Vagina (tissue), 2 donors: ENCODE data around the gene CTDSPL. TPM values are rescaled to one million over a fixed set of nuclear protein-coding genes. Genes with fewer than 3 reads are reported as not detected.
A peak's percentile ranks its signal among the peaks of the same experiment; 100 is the strongest.

Source experiments
- DNase-seq, 2 donors: peaks; one replicate each; pipeline ENCODE4 v3.0.0-alpha.2; 2017; ENCODE audit errors: extremely low spot score in 2 of 2
- H3K27ac ChIP-seq: fragments of 200-600 bp; sonication (generic); one replicate; pipeline ENCODE4 v1.5.1; 2019
- H3K27me3 ChIP-seq: fragments of 200-600 bp; sonication (generic); one replicate; pipeline ENCODE4 v1.5.1; 2019
- H3K36me3 ChIP-seq, 2 donors: fragments of 200-600 bp; sonication (generic); one replicate each; pipeline ENCODE4 v1.5.1; 2017 to 2019
- H3K4me1 ChIP-seq: fragments of 200-600 bp; sonication (generic); one replicate; pipeline ENCODE4 v1.5.1; 2019
- H3K4me3 ChIP-seq, 2 donors: fragments of 200-600 bp; sonication (generic); 1 replicate in 1 of 2; 2 replicates in 1 of 2; pipeline ENCODE4 v1.5.1; 2016 to 2019
- H3K9me3 ChIP-seq: fragments of 200-600 bp; sonication (generic); one replicate; pipeline ENCODE4 v1.5.1; 2019
- POLR2A ChIP-seq, 2 donors: fragments of 450-650 bp; IDR thresholded peaks; one replicate each; pipeline ENCODE4 v1.6.1; 2017; ENCODE audit warnings: antibody characterized with exemption in 2 of 2, mild to moderate bottlenecking in 2 of 2, moderate library complexity in 2 of 2
- POLR2AphosphoS5 ChIP-seq, 2 donors: sonication (generic); formaldehyde crosslinking; IDR thresholded peaks; one replicate each; pipeline ENCODE4 v1.9.0; 2017; ENCODE audit warnings: antibody characterized with exemption in 2 of 2, mild to moderate bottlenecking in 2 of 2, low read depth in 1 of 2; ENCODE audit not compliant: insufficient read depth in 1 of 2
- intact Hi-C: fragments of 100-400 bp; cut with DNase I; formaldehyde crosslinking; loops from one replicate; pipeline ENCODE4 v1.15.1; 2023
- total RNA-seq: library from RNA; depleted of rRNA; stranded (reverse); fragments of >200 nt; gene quantifications from one replicate; pipeline ENCODE4 v1.2.3, GENCODE V29; 2016
- TF ChIP-seq, protein P1 (sequence below), 3 experiments: fragments of 450-650 bp in 2 of 3; fragments of 200-600 bp in 1 of 3; sonication (generic) in 1 of 3; IDR thresholded peaks; one replicate each; pipeline ENCODE4 v1.5.1; 2017 to 2019; ENCODE audit warnings: antibody characterized with exemption in 3 of 3, mild to moderate bottlenecking in 2 of 3, moderate library complexity in 2 of 3

Gene CTDSPL
- total RNA-seq, 1 donor from 2014 or later, result 28.0 TPM

DNA sequence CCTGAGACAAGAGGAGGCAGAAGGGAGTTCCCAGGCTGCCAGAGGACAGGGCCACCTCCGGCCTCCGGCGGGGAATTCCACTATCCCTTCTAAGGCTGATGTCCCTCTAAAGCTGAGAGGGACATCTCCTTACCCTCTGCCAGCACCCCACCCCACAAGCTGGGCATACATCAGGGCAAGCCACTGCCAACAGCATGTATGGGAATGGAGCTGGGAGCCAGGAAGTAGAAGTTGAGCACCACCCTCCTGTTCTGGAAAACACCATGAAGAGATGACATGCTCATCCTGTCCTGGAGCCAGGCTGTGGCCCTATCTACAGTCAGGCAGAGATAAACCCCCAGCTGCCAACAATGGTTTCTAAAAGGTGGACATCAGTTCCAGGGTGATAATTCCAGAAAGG lies 160.6 kb downstream of the CTDSPL start:
- no peaks in the 10 kb centered on the region for H3K27me3 ChIP-seq
- no peak overlapping the region for H3K27ac ChIP-seq
- peaks cover 40% of the 10 kb centered on the region for H3K4me1 ChIP-seq
- no peaks in the 10 kb centered on the region for H3K9me3 ChIP-seq
- H3K36me3 ChIP-seq, result peaks cover 0 to 12% of the 10 kb centered on the region in 2 donors
- H3K4me3 ChIP-seq, result no peak overlapping the region
- no peak for TF ChIP-seq POLR2A (IDR thresholded peaks at IDR 0.05)
- intact Hi-C loops, result no loop called here
- DNase-seq, result no peak

DNA sequence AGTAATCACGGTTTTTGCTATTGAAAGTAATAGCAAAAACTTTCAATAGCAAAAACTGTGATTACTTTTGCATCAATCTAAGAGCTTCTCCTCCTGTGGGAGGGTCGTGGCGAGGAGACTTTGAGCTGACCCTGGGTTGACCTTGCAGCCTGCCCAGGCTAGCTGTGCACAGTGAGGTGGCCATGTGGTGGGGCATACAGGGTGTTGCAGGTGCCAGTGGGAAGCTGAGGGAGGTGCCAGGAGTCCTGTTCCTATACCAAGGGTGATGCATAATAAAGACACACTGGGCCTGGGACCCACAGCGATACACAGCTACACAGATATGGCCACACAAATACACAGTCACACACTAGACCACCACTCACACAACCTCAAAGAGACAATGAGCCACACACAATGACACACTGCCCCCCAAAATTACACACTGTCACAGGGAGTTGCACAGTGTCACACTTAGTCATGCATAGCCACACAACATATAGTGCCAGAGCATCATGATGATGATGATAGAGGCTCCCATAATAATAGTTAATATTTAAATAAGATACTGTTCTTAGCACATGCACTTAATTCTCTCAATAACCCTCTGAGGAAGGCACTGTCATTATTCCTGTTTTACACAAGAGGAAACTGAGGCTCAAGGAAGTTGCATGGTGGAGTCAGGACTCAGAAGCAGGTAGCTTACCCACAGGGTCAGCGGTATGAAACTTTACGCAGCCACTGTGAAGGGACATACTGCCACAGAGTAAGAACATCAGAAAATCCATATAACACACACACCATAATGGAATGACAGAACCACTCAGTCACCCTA lies 161.4 kb downstream of the CTDSPL start:
- peaks cover 48% of the 10 kb centered on the region for H3K4me1 ChIP-seq
- peaks cover 0 to 7% of the 10 kb centered on the region in 2 donors for H3K36me3 ChIP-seq
- no peaks in the 10 kb centered on the region for H3K27me3 ChIP-seq
- no peak for DNase-seq
- intact Hi-C loops, result no loop called here
- H3K4me3 ChIP-seq, result peak overlapping the region; percentile 65 to 70
- peak overlapping the region; percentile 97 for H3K27ac ChIP-seq
- no peaks in the 10 kb centered on the region for H3K9me3 ChIP-seq
- TF ChIP-seq POLR2AphosphoS5 (IDR thresholded peaks at IDR 0.05; ENCODE audit: insufficient read depth in 1 of 2, low read depth in 1 of 2) (no peak), POLR2A (IDR thresholded peaks at IDR 0.05) (no peak)
- TF ChIP-seq, protein P1, sequence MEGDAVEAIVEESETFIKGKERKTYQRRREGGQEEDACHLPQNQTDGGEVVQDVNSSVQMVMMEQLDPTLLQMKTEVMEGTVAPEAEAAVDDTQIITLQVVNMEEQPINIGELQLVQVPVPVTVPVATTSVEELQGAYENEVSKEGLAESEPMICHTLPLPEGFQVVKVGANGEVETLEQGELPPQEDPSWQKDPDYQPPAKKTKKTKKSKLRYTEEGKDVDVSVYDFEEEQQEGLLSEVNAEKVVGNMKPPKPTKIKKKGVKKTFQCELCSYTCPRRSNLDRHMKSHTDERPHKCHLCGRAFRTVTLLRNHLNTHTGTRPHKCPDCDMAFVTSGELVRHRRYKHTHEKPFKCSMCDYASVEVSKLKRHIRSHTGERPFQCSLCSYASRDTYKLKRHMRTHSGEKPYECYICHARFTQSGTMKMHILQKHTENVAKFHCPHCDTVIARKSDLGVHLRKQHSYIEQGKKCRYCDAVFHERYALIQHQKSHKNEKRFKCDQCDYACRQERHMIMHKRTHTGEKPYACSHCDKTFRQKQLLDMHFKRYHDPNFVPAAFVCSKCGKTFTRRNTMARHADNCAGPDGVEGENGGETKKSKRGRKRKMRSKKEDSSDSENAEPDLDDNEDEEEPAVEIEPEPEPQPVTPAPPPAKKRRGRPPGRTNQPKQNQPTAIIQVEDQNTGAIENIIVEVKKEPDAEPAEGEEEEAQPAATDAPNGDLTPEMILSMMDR (IDR thresholded peaks at IDR 0.05), result no peak

DNA sequence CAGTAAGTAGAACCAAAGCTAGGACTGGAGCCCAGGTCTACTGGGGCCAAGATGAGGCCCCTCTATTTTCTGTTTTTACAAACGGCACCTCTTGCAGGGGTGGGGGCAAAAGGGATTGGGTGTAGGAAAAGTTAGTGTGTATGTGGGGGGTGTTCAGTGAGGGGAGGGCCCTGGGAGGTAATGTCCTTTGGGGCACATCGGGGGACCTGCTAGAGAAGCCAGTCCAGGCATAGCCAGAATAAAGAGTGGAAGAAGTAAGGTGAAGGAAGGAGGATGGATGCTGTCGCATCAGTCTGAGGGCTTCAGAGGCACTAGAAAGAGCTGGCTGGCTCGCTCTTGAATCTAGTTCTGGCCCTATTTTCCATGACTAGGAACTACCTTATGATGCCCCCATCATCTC lies 165.2 kb downstream of the CTDSPL start:
- H3K4me1 ChIP-seq, result peaks cover 81% of the 10 kb centered on the region
- H3K27ac ChIP-seq, result peak overlapping the region; percentile 95
- peak in 1 of 2 donors; percentile 69 for DNase-seq
- intact Hi-C loops, result no loop called here
- no peaks in the 10 kb centered on the region for H3K9me3 ChIP-seq
- H3K27me3 ChIP-seq, result no peaks in the 10 kb centered on the region
- H3K36me3 ChIP-seq, result no peaks in the 10 kb centered on the region
- TF ChIP-seq POLR2A (IDR thresholded peaks at IDR 0.05), result no peak
- TF ChIP-seq, protein P1 (IDR thresholded peaks at IDR 0.05), result no peak
- TF ChIP-seq POLR2AphosphoS5 (IDR thresholded peaks at IDR 0.05; ENCODE audit: insufficient read depth in 1 of 2, low read depth in 1 of 2), result no peak
- H3K4me3 ChIP-seq, result no peak overlapping the region

DNA sequence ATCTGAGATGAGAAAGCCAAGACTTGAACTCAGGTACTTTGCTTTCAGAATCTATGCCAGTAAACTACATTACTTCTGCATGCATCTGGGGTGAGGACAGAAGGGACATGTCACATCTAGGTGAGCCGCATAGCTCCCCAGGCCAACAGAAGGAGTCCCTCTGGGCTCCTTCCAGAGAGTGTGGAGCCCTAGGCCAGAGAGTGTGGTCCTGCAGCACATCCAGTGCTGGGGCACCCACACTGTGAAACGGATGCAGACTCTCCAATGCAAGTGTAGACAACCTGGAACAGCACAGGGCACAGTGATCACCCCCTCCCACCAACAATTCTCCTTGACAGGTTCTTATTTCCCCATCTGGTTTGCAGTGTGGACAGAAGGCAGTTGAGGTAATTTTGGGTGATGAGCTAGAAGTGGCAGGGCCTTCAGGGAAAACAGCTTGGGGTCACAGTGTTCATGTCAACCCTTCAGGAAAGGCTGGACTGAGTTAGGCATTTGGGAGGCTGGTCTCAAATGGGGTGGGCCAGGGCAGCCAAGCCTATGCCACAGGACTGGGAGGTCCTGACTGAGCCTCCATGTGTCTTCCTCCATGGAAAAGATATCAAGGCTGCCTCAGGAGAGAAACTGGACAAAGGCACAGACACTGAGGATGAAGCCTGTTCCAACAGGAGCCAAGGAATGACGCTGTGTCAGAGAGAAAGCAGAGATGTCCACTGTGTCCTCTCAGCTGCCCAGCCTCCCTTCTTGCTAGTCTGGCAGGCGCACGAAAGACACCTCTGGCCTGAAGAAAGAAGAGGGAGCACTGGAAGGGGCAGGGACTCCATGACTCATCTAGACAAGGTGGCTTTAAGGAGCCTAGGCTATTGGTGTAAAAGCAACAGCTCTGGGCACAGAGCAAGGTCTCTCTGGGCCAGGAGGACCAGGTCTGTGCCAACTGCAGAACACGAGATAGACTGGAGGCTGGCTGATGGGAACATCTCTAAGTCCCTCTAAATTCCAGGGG lies 166.1 kb downstream of the CTDSPL start:
- Histone ChIP-seq H3K27me3 (no peaks in the 10 kb centered on the region), H3K4me3 (no peak overlapping the region), H3K36me3 (no peaks in the 10 kb centered on the region), H3K4me1 (peaks cover 77% of the 10 kb centered on the region), H3K9me3 (no peaks in the 10 kb centered on the region), H3K27ac (peak overlapping the region; percentile 95)
- TF ChIP-seq, protein P1 (IDR thresholded peaks at IDR 0.05), result no peak
- TF ChIP-seq POLR2AphosphoS5 (IDR thresholded peaks at IDR 0.05; ENCODE audit: insufficient read depth in 1 of 2, low read depth in 1 of 2) (no peak), POLR2A (IDR thresholded peaks at IDR 0.05) (no peak)
- intact Hi-C loops, result no loop called here
- peak in 1 of 2 donors; percentile 84 for DNase-seq

DNA sequence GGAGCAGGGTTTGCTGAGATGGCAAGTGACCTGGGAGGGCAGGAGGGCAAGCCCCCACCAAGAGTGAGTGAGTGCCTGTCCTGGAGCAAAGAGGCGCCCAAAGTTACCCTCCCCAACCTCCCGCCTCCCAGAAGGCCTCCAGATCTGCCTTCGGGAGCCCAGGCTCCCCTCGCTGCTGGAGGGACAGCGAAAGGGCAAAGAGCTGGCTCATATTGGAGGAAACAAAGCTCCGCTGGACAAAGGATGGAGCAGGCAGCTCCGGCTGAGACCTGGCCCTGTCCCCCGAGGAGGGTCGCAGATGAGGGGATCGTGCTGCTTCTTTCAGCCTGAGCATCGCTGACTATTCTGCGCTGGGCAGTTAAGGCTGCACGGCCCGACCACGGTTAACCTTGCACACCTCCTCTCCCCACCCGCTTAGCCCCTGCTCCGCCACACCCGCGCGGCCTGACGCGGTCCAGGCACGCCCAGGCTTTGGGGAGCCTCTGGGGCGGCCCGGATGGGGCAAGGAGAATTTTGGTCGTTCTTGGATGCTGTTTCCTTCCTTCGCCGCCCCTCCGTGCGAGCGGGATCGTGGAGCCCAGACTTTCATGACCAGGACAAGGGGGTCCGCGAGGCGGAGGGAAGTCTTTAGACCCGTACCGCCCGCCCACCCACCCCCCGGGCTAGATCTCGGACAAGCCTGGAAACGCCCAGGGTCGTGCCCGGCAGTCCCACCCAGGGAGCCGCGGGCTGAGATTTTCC lies 167.1 kb downstream of the CTDSPL start:
- TF ChIP-seq POLR2A (IDR thresholded peaks at IDR 0.05), result no peak
- no peak for TF ChIP-seq POLR2AphosphoS5 (IDR thresholded peaks at IDR 0.05; ENCODE audit: insufficient read depth in 1 of 2, low read depth in 1 of 2)
- TF ChIP-seq, protein P1 (IDR thresholded peaks at IDR 0.05), result no peak
- peak in 1 of 2 donors; percentile 87 for DNase-seq
- H3K36me3 ChIP-seq, result no peaks in the 10 kb centered on the region
- peaks cover 67% of the 10 kb centered on the region for H3K4me1 ChIP-seq
- H3K4me3 ChIP-seq, result peak overlapping the region; percentile 80
- H3K27ac ChIP-seq, result peak overlapping the region; percentile 95
- H3K9me3 ChIP-seq, result no peaks in the 10 kb centered on the region
- no peaks in the 10 kb centered on the region for H3K27me3 ChIP-seq
- intact Hi-C loops, result no loop called here
